ENCODE results near the gene RDM1. TPM values are rescaled to one million over a fixed set of nuclear protein-coding genes. Genes with fewer than 3 reads are reported as not detected.
A peak's percentile ranks its signal among the peaks of the same experiment; 100 is the strongest.

Gene RDM1
- total RNA-seq, 3 donors from 2014 or later = not detected

- H3K36me3 Mint-ChIP-seq (ENCODE audit: insufficient read depth) = peaks cover 5% of the 10 kb centered on the region
- peaks cover 42% of the 10 kb centered on the region for H3K4me1 Mint-ChIP-seq (ENCODE audit: low read depth)
- no peaks in the 10 kb centered on the region for H3K9me3 Mint-ChIP-seq
- H3K27me3 Mint-ChIP-seq (ENCODE audit: low read depth) = peaks cover 1% of the 10 kb centered on the region
- peak overlapping the region; percentile 83 for H3K4me3 Mint-ChIP-seq
- DNase-seq (no peak), ATAC-seq (no peak)
Observed at GRCh38 chr17:35877345-35878029, 53.1 kb downstream of the RDM1 start.

- H3K4me3 Mint-ChIP-seq = peak overlapping the region; percentile 35
Observed at GRCh38 chr17:35876534-35876933, 54.0 kb downstream of the RDM1 start.

GRCh38 chr17:35875800-35876139, 54.8 kb downstream of the RDM1 start:
- peak overlapping the region; percentile 24 for H3K4me3 Mint-ChIP-seq
- H3K9me3 Mint-ChIP-seq = no peaks in the 10 kb centered on the region
- peaks cover 1% of the 10 kb centered on the region for H3K27me3 Mint-ChIP-seq (ENCODE audit: low read depth)
- DNase-seq (no peak), ATAC-seq (no peak)
- peaks cover 5% of the 10 kb centered on the region for H3K36me3 Mint-ChIP-seq (ENCODE audit: insufficient read depth)
- H3K4me1 Mint-ChIP-seq (ENCODE audit: low read depth) = peaks cover 46% of the 10 kb centered on the region

More at GRCh38 chr17:35876534-35876933, 54.0 kb downstream of the RDM1 start:
- DNase-seq = no peak
- Mint-ChIP-seq H3K4me1 (ENCODE audit: low read depth) (peaks cover 46% of the 10 kb centered on the region), H3K9me3 (no peaks in the 10 kb centered on the region), H3K36me3 (ENCODE audit: insufficient read depth) (peaks cover 5% of the 10 kb centered on the region), H3K27me3 (ENCODE audit: low read depth) (peaks cover 1% of the 10 kb centered on the region)
- ATAC-seq = no peak

GRCh38 chr17:35875072-35875799, 55.3 kb downstream of the RDM1 start:
- Mint-ChIP-seq H3K27me3 (ENCODE audit: low read depth) (peaks cover 1% of the 10 kb centered on the region), H3K4me3 (peak overlapping the region; percentile 24), H3K4me1 (ENCODE audit: low read depth) (peaks cover 40% of the 10 kb centered on the region)

GRCh38 chr17:35872196-35872980, 58.2 kb downstream of the RDM1 start:
- H3K36me3 Mint-ChIP-seq (ENCODE audit: insufficient read depth) = peaks cover 3% of the 10 kb centered on the region
- DNase-seq (no peak), ATAC-seq (no peak)
- no peaks in the 10 kb centered on the region for H3K9me3 Mint-ChIP-seq
- no peak overlapping the region for H3K4me3 Mint-ChIP-seq
- H3K4me1 Mint-ChIP-seq (ENCODE audit: low read depth) = peaks cover 27% of the 10 kb centered on the region
- no peaks in the 10 kb centered on the region for H3K27me3 Mint-ChIP-seq (ENCODE audit: low read depth)

More at GRCh38 chr17:35875072-35875799, 55.3 kb downstream of the RDM1 start:
- Mint-ChIP-seq H3K9me3 (no peaks in the 10 kb centered on the region), H3K36me3 (ENCODE audit: insufficient read depth) (peaks cover 5% of the 10 kb centered on the region)
- ATAC-seq (no peak), DNase-seq (no peak)

GRCh38 chr17:35870906-35871819, 59.4 kb downstream of the RDM1 start:
- Mint-ChIP-seq H3K27me3 (ENCODE audit: low read depth) (no peaks in the 10 kb centered on the region), H3K4me1 (ENCODE audit: low read depth) (peaks cover 21% of the 10 kb centered on the region), H3K36me3 (ENCODE audit: insufficient read depth) (no peaks in the 10 kb centered on the region), H3K4me3 (no peak overlapping the region), H3K9me3 (no peaks in the 10 kb centered on the region)
- DNase-seq (no peak), ATAC-seq (peak; percentile 69 to 72)

GRCh38 chr17:35868737-35869136, 61.8 kb downstream of the RDM1 start, which contains the start of gene HEATR9:
HEATR9 (minus strand) TSS chr17:35868891; CDS start chr17:35868742, 149 bp downstream.
- DNase-seq = no peak
- Mint-ChIP-seq H3K4me3 (no peak within 1 kb of the TSS), H3K36me3 (ENCODE audit: insufficient read depth) (peaks cover 3% of the 10 kb centered on the region), H3K27me3 (ENCODE audit: low read depth) (no peaks in the 10 kb centered on the region), H3K4me1 (ENCODE audit: low read depth) (peaks cover 19% of the 10 kb centered on the region), H3K9me3 (no peaks in the 10 kb centered on the region)
- no peak for ATAC-seq

Other genes starting within 250 kb of the RDM1 start
- gene RASL10B, start 199.1 kb downstream of the RDM1 start, total RNA-seq = 1 to 10 TPM; 2.6 to 4.3 (median 3.7) TPM
- under 1 TPM in 1 of 3 donors, not detected in 2; 0.05 TPM for gene GAS2L2, start 177.5 kb downstream of the RDM1 start, total RNA-seq
- gene C17orf50, start 169.9 kb downstream of the RDM1 start, total RNA-seq = not detected
- under 1 TPM in 2 of 3 donors, not detected in 1; 0.23 to 0.29 TPM for gene MMP28, start 135.1 kb downstream of the RDM1 start, total RNA-seq
- 100 to 1,000 TPM; 215 to 249 (median 239) TPM for gene TAF15, start 121.3 kb downstream of the RDM1 start, total RNA-seq
- gene HEATR9, start 61.9 kb downstream of the RDM1 start, total RNA-seq = under 1 TPM in 1 of 3 donors, not detected in 2; 0.21 TPM
- gene CCL5, start 50.4 kb downstream of the RDM1 start, total RNA-seq = 10 to 100 TPM; 19.9 to 72.3 (median 64.7) TPM
- not detected for gene LYZL6, start 12.9 kb upstream of the RDM1 start, total RNA-seq
- gene CCL16, start 50.7 kb upstream of the RDM1 start, total RNA-seq = not detected
- gene CCL14, start 56.0 kb upstream of the RDM1 start, total RNA-seq = not detected
- gene CCL15, start 70.8 kb upstream of the RDM1 start, total RNA-seq = not detected
- not detected for gene CCL23, start 87.2 kb upstream of the RDM1 start, total RNA-seq
- not detected for gene CCL18, start 133.5 kb upstream of the RDM1 start, total RNA-seq
- gene CCL3, start 159.4 kb upstream of the RDM1 start, total RNA-seq = 1,000 to 10,000 TPM in 2 of 3 donors, 100 to 1,000 TPM in 1; 341 to 1,810 (median 1,594) TPM
- gene CCL4, start 173.1 kb upstream of the RDM1 start, total RNA-seq = 1,000 to 10,000 TPM in 2 of 3 donors, 100 to 1,000 TPM in 1; 361 to 2,286 (median 1,809) TPM
- gene TBC1D3B, start 245.9 kb upstream of the RDM1 start, total RNA-seq = 1 to 10 TPM; 2.4 to 5.4 (median 4.0) TPM

All from activated T-cell treated with anti-CD3 and anti-CD28 coated beads, Interleukin-2, amount 50 U/mL, for 4 hours (primary cell).